A549 (cell line): Measurements from ENCODE around the gene ACTR1A. TPM values are rescaled to one million over a fixed set of nuclear protein-coding genes. Genes with fewer than 3 reads are reported as not detected.

ENCODE experiments used
- ATAC-seq, 2 experiments: fragments of 200-7000 bp in 1 of 2; fragments of >200 bp in 1 of 2; cut with Nextera tagmentation in 1 of 2; cut with Tn5 transposase in 1 of 2; 3 replicates each; pipeline versions ENCODE4 v1.8.0 to v1.9.1; 2018 to 2020; ENCODE audit warnings: mild to moderate bottlenecking in 1 of 2, moderate library complexity in 1 of 2
- CTCF ChIA-PET: fragments of 300-600 bp; sonication (Branson Sonifier 250); formaldehyde crosslinking; extraction: SDS; loops from one replicate; lab custom pipeline; 2021; ENCODE audit warnings: antibody characterized with exemption, inconsistent platforms; lab: Yijun Ruan, JAX
- POLR2A ChIA-PET: fragments of 350-600 bp; formaldehyde crosslinking; extraction: SDS; loops from one replicate; lab custom pipeline; 2021; ENCODE audit warnings: antibody characterized with exemption, inconsistent platforms; lab: Yijun Ruan, JAX
- DNase-seq, 2 experiments: peaks; one replicate each; pipeline versions ENCODE4 v3.0.0 to v3.0.0-alpha.2; 2011 to 2016; ENCODE audit warnings: low read depth in 1 of 2, low spot score in 1 of 2
- FAIRE-seq: peaks from 2 replicates; lab custom pipeline; 2011; peaks lifted over from hg19 to GRCh38; lab: Jason Lieb, UNC
- H3K27ac ChIP-seq, 2 experiments: fragments of >200 bp; sonication (Bioruptor Twin); formaldehyde crosslinking; 3 replicates each; pipeline ENCODE4 v1.5.1; 2016 to 2017
- H3K4me1 ChIP-seq: fragments of >200 bp; sonication (Bioruptor Twin); formaldehyde crosslinking; 3 replicates; pipeline ENCODE4 v1.6.1; 2016
- H3K4me2 ChIP-seq: fragments of >200 bp; sonication (Bioruptor Twin); formaldehyde crosslinking; 3 replicates; pipeline ENCODE4 v1.6.1; 2016
- H3K4me3 ChIP-seq: fragments of >200 bp; sonication (Bioruptor Twin); formaldehyde crosslinking; 3 replicates; pipeline ENCODE4 v1.5.1; 2016
- H3K9me3 ChIP-seq: fragments of >200 bp; sonication (Bioruptor Twin); formaldehyde crosslinking; 3 replicates; pipeline ENCODE4 v1.6.1; 2016
- BHLHE40 ChIP-seq: IDR thresholded peaks from 2 replicates; pipeline ENCODE4 v1.6.1; 2012; ENCODE audit warnings: low read depth, low read length, inconsistent platforms
- CBX2 ChIP-seq: fragments of 200-600 bp; sonication (generic); IDR thresholded peaks from 2 replicates; pipeline ENCODE4 v1.6.1; 2016; ENCODE audit warnings: low read depth, mild to moderate bottlenecking, borderline replicate concordance
- EHMT2 ChIP-seq: fragments of 200-600 bp; sonication (generic); IDR thresholded peaks from 2 replicates; pipeline ENCODE4 v1.6.1; 2016; ENCODE audit warnings: antibody characterized with exemption, low read depth, mild to moderate bottlenecking, moderate library complexity
- EP300 ChIP-seq, 2 experiments: fragments of >200 bp; sonication (Bioruptor Twin); formaldehyde crosslinking; IDR thresholded peaks; 2 replicates in 1 of 2; 3 replicates in 1 of 2; pipeline ENCODE4 v1.6.1; 2016 to 2017
- FOXS1 ChIP-seq: fragments of 250-450 bp; sonication (Bioruptor Pico); IDR thresholded peaks from 2 replicates; pipeline ENCODE4 v1.5.0; 2020; ENCODE audit warnings: mild to moderate bottlenecking, moderate library complexity
- GATA3 ChIP-seq: IDR thresholded peaks from 2 replicates; pipeline ENCODE4 v1.6.1; 2012; ENCODE audit warnings: borderline replicate concordance
- HEYL ChIP-seq: fragments of 250-450 bp; sonication (Bioruptor Pico); IDR thresholded peaks from 2 replicates; pipeline ENCODE4 v1.8.0; 2021; ENCODE audit warnings: mild to moderate bottlenecking, moderate library complexity
- HOXB5 ChIP-seq: fragments of 250-450 bp; sonication (Bioruptor Pico); IDR thresholded peaks from 2 replicates; pipeline ENCODE4 v1.5.0; 2020; ENCODE audit warnings: mild to moderate bottlenecking, moderate library complexity
- JUNB ChIP-seq: fragments of >200 bp; sonication (Bioruptor Twin); formaldehyde crosslinking; IDR thresholded peaks from 2 replicates; pipeline ENCODE4 v1.6.1; 2016
- KDM1A ChIP-seq: fragments of 200-600 bp; sonication (generic); IDR thresholded peaks from 2 replicates; pipeline ENCODE4 v1.6.1; 2016; ENCODE audit warnings: low read depth, mild to moderate bottlenecking
- MAFK ChIP-seq: fragments of 450-650 bp; IDR thresholded peaks from 2 replicates; pipeline ENCODE4 v1.6.1; 2014; ENCODE audit not compliant: partially characterized antibody
- MYC ChIP-seq: IDR thresholded peaks from 2 replicates; pipeline ENCODE4 v1.6.1; 2012; ENCODE audit warnings: mild to moderate bottlenecking, inconsistent platforms, low read length, improper control_type of control experiment, borderline replicate concordance
- NFE2L2 ChIP-seq: fragments of 150-350 bp; conservative IDR thresholded peaks from 2 replicates; pipeline ENCODE4 v1.6.1; 2014; ENCODE audit warnings: low read length
- NPAS2 ChIP-seq: fragments of 250-450 bp; sonication (Bioruptor Pico); IDR thresholded peaks from 2 replicates; pipeline ENCODE4 v1.8.0; 2022; ENCODE audit warnings: mild to moderate bottlenecking, moderate library complexity, borderline replicate concordance
- NR3C1 ChIP-seq: fragments of >200 bp; sonication (Bioruptor Twin); formaldehyde crosslinking; IDR thresholded peaks from 3 replicates; pipeline ENCODE4 v1.6.1; 2017
- PHF8 ChIP-seq: fragments of 200-600 bp; sonication (generic); IDR thresholded peaks from 2 replicates; pipeline ENCODE4 v1.6.1; 2016; ENCODE audit warnings: low read depth, mild to moderate bottlenecking, antibody characterized with exemption, moderate library complexity, borderline replicate concordance
- POLR2A ChIP-seq: IDR thresholded peaks from 2 replicates; pipeline ENCODE4 v1.6.1; 2012; ENCODE audit warnings: mild to moderate bottlenecking, low read length
- RARB ChIP-seq: fragments of 250-450 bp; sonication (Bioruptor Pico); IDR thresholded peaks from 2 replicates; pipeline ENCODE4 v1.8.0; 2021; ENCODE audit warnings: mild to moderate bottlenecking, moderate library complexity
- RFX5 ChIP-seq: fragments of 450-650 bp; IDR thresholded peaks from 2 replicates; pipeline ENCODE4 v1.7.1; 2014; ENCODE audit warnings: antibody characterized with exemption, mild to moderate bottlenecking, moderate library complexity
- RNF2 ChIP-seq: fragments of 200-600 bp; sonication (generic); IDR thresholded peaks from 2 replicates; pipeline ENCODE4 v1.6.1; 2016; ENCODE audit warnings: low read depth, mild to moderate bottlenecking, antibody characterized with exemption, moderate library complexity, borderline replicate concordance
- TFCP2L1 ChIP-seq: fragments of 250-450 bp; sonication (Bioruptor Pico); IDR thresholded peaks from 2 replicates; pipeline ENCODE4 v1.5.0; 2021; ENCODE audit warnings: mild to moderate bottlenecking
- ZFP36 ChIP-seq: fragments of 450-650 bp; IDR thresholded peaks from 2 replicates; pipeline ENCODE4 v1.6.1; 2014; ENCODE audit warnings: borderline replicate concordance; ENCODE audit not compliant: partially characterized antibody
- ZNF302 ChIP-seq: fragments of 250-450 bp; sonication (Bioruptor Pico); IDR thresholded peaks from 2 replicates; pipeline ENCODE4 v1.9.0; 2021; ENCODE audit warnings: inconsistent platforms, mild to moderate bottlenecking, moderate library complexity
- WGBS: methylation state at CpG from one replicate; pipeline ENCODE4 v1.1.6; 2017; ENCODE audit errors: missing lambda C conversion rate; 5-methylcytosine and 5-hydroxymethylcytosine counted together
- polyA plus RNA-seq, 4 experiments: library from polyadenylated mRNA; depleted of rRNA in 3 of 4; stranded (reverse); fragments of >200 nt; fragmentation: RNase III in 1 of 4; extraction: RNeasy Plus Mini Kit Qiagen cat#74134 plus additional on column Dnase treatment in 1 of 4; gene quantifications; 2 replicates in 3 of 4; 3 replicates in 1 of 4; pipeline ENCODE4 v1.2.3, GENCODE V29; 2011 to 2017
- TF ChIP-seq, protein P1 (sequence below): fragments of >200 bp; sonication (Bioruptor Twin); formaldehyde crosslinking; IDR thresholded peaks from 3 replicates; pipeline ENCODE4 v1.6.1; 2016
- TF ChIP-seq, protein P2 (sequence below): IDR thresholded peaks from 2 replicates; pipeline ENCODE4 v1.6.1; 2012
- TF ChIP-seq, protein P3 (sequence below): fragments of 250-450 bp; sonication (Bioruptor Pico); IDR thresholded peaks from 2 replicates; pipeline ENCODE4 v1.5.0; 2020; ENCODE audit warnings: low read depth, mild to moderate bottlenecking, moderate library complexity
- TF ChIP-seq, protein P4 (sequence below): fragments of >200 bp; sonication (Bioruptor Twin); formaldehyde crosslinking; IDR thresholded peaks from 2 replicates; pipeline ENCODE4 v1.6.1; 2016
- TF ChIP-seq, protein P5 (sequence below): fragments of 150-350 bp; IDR thresholded peaks from 2 replicates; pipeline ENCODE4 v1.6.1; 2014; ENCODE audit warnings: low read depth, mild to moderate bottlenecking, low read length

Gene ACTR1A
- polyA plus RNA-seq, 2 of the 4 experiments (the other 2 are of a cell fraction), result 85.8 to 114 TPM

DNA sequence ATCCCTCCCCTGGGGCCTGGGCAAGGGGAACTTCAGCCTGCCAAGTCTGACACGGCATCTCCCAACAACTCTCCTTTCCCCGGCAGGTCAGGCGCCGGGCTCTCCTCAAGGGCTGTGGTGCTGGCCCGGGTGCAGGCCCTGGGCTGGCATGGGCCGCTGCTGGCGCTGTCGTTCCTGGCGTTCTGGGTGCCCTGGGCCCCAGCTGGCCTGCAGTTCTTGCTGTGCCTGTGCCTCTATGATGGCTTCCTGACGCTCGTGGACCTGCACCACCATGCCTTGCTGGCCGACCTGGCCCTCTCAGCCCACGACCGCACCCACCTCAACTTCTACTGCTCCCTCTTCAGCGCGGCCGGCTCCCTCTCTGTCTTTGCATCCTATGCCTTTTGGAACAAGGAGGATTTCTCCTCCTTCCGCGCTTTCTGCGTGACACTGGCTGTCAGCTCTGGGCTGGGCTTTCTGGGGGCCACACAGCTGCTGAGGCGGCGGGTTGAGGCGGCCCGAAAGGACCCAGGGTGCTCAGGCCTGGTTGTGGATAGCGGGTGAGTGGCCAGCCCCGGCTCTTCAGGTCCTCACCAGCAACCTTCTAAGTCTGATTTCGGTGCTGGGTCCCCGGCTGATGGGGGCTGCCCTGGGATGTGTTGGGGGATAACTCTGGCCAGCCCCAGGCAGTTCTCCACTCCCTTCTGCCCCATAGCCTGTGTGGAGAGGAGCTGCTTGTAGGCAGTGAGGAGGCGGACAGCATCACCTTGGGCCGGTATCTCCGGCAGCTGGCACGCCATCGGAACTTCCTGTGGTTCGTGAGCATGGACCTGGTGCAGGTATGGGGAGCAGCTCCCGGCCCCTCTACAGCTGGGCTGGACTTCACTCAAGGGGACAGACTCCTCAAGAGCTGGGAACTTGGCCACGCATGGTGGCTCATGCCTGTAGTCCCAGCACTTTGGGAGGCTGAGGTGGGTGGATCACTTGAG lies 31.6 kb downstream of the ACTR1A start (continued):
- TF ChIP-seq ZNF302 (CRISPR knock-in tag) (no peak), FOXS1 (CRISPR knock-in tag) (no peak), NFE2L2 (no peak), RNF2 (no peak), EP300 (IDR thresholded peaks at IDR 0.05) (no peak)
- TF ChIP-seq, protein P1, sequence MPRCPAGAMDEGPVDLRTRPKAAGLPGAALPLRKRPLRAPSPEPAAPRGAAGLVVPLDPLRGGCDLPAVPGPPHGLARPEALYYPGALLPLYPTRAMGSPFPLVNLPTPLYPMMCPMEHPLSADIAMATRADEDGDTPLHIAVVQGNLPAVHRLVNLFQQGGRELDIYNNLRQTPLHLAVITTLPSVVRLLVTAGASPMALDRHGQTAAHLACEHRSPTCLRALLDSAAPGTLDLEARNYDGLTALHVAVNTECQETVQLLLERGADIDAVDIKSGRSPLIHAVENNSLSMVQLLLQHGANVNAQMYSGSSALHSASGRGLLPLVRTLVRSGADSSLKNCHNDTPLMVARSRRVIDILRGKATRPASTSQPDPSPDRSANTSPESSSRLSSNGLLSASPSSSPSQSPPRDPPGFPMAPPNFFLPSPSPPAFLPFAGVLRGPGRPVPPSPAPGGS, result no peak
- TF ChIP-seq, all 56 proteins: peak for 0

DNA sequence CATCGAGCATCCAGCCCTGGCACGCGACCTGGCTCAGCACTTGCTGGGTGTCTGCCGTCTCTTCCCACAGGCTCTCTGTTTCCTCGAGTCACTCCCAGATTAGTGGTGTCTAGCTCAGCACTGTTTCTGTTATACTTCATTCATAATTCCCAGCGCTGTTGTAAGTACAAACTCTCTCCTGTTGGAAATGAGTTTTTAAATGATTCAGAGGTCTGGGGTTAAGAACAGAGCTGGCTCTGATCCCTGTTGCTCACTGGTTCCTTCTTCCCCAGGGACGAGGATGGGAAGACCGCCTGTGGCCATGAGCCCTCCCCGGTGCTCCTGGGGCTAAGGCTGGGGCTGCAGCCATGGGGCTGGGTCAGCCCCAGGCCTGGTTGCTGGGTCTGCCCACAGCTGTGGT lies 33.8 kb downstream of the ACTR1A start:
- CTCF ChIA-PET, result interaction anchor here (0.6 to 5.2 kb wide), 10 partner anchors 10 to 299 kb away, joined by 3 to 40 read pairs (median 4); partner anchors contain the start of genes ACTR1A and CUEDC2

DNA sequence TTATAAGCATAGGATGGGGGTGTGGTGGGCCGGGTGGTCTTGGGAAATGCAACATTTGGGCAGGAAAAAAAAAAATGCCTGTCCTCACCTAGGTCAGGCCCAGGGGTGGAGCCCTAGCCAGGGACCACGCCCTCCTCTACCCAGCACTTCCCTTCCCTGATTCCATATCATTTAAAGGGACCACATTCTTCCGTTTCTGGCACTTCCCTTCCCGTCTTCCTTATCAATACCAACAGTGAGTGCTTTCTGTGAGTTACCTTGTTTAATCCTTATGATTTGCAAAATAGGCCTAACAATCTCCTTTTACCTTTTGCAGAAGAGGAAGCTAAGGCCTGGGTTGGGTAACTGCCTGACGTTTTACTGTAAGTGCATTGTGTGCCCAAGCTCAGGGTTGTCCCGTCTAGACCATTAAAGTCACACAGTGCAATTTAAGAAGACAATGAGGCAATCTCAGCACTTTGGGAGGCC lies 34.5 kb downstream of the ACTR1A start:
- no peak overlapping the region for H3K27ac ChIP-seq
- 52% methylated on average over 6 of the region's 6 CpGs for WGBS
- CTCF ChIA-PET, result interaction anchor here (0.7 to 5.2 kb wide), 5 partner anchors 11 to 298 kb away, joined by 3 to 40 read pairs (median 4); partner anchors contain the start of gene CUEDC2

More for the DNA sequence above, 33.8 kb downstream of the ACTR1A start:
- no peaks in the 10 kb centered on the region for H3K4me1 ChIP-seq
- DNase-seq (no peak), FAIRE-seq (no peak)
- TF ChIP-seq RARB (CRISPR knock-in tag) (no peak), PHF8 (no peak), POLR2A (no peak), GATA3 (no peak), JUNB (no peak), KDM1A (no peak), HEYL (CRISPR knock-in tag) (no peak), NR3C1 (no peak), BHLHE40 (no peak), RNF2 (no peak), EHMT2 (no peak), RFX5 (no peak), TFCP2L1 (CRISPR knock-in tag) (no peak)
- TF ChIP-seq, protein P2, sequence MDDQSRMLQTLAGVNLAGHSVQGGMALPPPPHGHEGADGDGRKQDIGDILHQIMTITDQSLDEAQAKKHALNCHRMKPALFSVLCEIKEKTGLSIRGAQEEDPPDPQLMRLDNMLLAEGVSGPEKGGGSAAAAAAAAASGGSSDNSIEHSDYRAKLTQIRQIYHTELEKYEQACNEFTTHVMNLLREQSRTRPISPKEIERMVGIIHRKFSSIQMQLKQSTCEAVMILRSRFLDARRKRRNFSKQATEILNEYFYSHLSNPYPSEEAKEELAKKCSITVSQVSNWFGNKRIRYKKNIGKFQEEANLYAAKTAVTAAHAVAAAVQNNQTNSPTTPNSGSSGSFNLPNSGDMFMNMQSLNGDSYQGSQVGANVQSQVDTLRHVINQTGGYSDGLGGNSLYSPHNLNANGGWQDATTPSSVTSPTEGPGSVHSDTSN, result no peak
- TF ChIP-seq, protein P3, sequence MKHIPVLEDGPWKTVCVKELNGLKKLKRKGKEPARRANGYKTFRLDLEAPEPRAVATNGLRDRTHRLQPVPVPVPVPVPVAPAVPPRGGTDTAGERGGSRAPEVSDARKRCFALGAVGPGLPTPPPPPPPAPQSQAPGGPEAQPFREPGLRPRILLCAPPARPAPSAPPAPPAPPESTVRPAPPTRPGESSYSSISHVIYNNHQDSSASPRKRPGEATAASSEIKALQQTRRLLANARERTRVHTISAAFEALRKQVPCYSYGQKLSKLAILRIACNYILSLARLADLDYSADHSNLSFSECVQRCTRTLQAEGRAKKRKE (CRISPR knock-in tag), result no peak
- TF ChIP-seq, protein P4, sequence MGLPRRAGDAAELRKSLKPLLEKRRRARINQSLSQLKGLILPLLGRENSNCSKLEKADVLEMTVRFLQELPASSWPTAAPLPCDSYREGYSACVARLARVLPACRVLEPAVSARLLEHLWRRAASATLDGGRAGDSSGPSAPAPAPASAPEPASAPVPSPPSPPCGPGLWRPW, result no peak
- TF ChIP-seq, all 56 proteins: peak for 0
- Histone ChIP-seq H3K4me3 (no peak overlapping the region), H3K27ac (no peak overlapping the region), H3K9me3 (no peaks in the 10 kb centered on the region), H3K4me2 (no peak overlapping the region)
- WGBS, result 92% methylated on average over 8 of the region's 9 CpGs
- ATAC-seq, result no peak; a peak in 1 of 6 replicates
- POLR2A ChIA-PET, result no interaction called here

More for the DNA sequence above, 34.5 kb downstream of the ACTR1A start:
- FAIRE-seq (no peak), DNase-seq (no peak), ATAC-seq (peak in 1 of 2 experiments; percentile 34; a peak in 1 of 6 replicates)
- Histone ChIP-seq H3K4me3 (no peak overlapping the region), H3K9me3 (no peaks in the 10 kb centered on the region), H3K4me1 (no peaks in the 10 kb centered on the region), H3K4me2 (no peak overlapping the region)
- POLR2A ChIA-PET, result no interaction called here
- no peak for TF ChIP-seq MAFK
- TF ChIP-seq, protein P4, result no peak
- TF ChIP-seq ZFP36, result no peak
- TF ChIP-seq PHF8, result no peak
- TF ChIP-seq HOXB5 (CRISPR knock-in tag), result no peak
- TF ChIP-seq NFE2L2, result no peak
- no peak for TF ChIP-seq NR3C1
- TF ChIP-seq MYC, result no peak
- no peak for TF ChIP-seq NPAS2
- TF ChIP-seq, protein P5, sequence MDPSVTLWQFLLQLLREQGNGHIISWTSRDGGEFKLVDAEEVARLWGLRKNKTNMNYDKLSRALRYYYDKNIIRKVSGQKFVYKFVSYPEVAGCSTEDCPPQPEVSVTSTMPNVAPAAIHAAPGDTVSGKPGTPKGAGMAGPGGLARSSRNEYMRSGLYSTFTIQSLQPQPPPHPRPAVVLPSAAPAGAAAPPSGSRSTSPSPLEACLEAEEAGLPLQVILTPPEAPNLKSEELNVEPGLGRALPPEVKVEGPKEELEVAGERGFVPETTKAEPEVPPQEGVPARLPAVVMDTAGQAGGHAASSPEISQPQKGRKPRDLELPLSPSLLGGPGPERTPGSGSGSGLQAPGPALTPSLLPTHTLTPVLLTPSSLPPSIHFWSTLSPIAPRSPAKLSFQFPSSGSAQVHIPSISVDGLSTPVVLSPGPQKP, result no peak
- no peak for TF ChIP-seq CBX2
- TF ChIP-seq RFX5, result no peak
